ENCODE data around the gene FBXO28. TPM values are rescaled to one million over a fixed set of nuclear protein-coding genes. Genes with fewer than 3 reads are reported as not detected.

FBXO28 gene
- total and polyA plus RNA-seq, 11 donors = 5.4 to 24.5 (median 18.9) TPM

DNA sequence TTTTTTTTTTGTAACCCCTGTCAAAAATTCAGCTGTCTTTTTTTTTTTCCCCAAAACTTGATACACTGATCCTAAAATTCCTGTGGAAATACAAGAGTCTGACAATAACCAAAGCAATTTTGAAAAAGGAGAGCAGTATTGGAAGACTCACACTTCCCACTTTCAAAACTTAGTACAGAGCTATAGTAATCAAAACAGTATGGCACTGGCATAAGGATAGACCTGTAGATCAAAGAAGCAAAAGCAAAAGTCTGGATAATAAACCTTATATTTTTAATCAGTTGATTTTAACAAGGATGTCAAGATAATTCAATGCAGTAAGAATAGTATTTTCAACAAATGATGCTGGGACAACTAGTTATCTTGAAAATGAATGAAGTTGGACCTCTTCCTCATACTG, 17.3 kb downstream of the FBXO28 start:
- no peak overlapping the region for H3K27ac ChIP-seq
- TF ChIP-seq, protein P1, sequence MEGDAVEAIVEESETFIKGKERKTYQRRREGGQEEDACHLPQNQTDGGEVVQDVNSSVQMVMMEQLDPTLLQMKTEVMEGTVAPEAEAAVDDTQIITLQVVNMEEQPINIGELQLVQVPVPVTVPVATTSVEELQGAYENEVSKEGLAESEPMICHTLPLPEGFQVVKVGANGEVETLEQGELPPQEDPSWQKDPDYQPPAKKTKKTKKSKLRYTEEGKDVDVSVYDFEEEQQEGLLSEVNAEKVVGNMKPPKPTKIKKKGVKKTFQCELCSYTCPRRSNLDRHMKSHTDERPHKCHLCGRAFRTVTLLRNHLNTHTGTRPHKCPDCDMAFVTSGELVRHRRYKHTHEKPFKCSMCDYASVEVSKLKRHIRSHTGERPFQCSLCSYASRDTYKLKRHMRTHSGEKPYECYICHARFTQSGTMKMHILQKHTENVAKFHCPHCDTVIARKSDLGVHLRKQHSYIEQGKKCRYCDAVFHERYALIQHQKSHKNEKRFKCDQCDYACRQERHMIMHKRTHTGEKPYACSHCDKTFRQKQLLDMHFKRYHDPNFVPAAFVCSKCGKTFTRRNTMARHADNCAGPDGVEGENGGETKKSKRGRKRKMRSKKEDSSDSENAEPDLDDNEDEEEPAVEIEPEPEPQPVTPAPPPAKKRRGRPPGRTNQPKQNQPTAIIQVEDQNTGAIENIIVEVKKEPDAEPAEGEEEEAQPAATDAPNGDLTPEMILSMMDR (IDR thresholded peaks at IDR 0.05) = no peak
- no peak for TF ChIP-seq POLR2A (IDR thresholded peaks at IDR 0.05)
- intact Hi-C loops (cut with DNase I) = no loop called here
- DNase-seq = no peak
- no peak for ATAC-seq
- H3K9me3 ChIP-seq = peaks cover 0 to 5% (median 0%) of the 10 kb centered on the region in 12 donors
- no peak overlapping the region for H3K4me3 ChIP-seq
- no peaks in the 10 kb centered on the region for H3K4me1 ChIP-seq
- H3K27me3 ChIP-seq = no peaks in the 10 kb centered on the region
- peaks cover 0 to 74% (median 58%) of the 10 kb centered on the region in 9 donors for H3K36me3 ChIP-seq

DNA sequence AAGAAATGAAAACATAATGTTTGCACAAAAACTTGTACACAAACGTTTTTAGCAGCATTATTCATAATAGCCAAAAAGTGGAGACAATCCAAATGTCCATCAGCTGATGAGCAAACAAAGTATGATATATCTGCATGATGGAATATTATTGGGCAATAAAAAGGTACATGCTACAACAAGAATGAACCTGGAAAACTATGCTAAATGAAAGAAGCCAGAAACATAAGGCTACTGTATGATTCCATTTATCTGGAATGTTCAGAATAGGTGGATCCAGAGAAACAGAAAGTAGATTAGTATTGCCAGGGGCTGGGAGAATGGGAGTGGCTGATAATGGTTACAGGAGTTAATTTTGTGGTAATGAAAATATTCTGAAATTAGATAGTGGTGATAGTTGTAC, 19.0 kb downstream of the FBXO28 start:
- H3K27me3 ChIP-seq = no peaks in the 10 kb centered on the region
- intact Hi-C loops (cut with DNase I) = no loop called here
- no peak overlapping the region for H3K27ac ChIP-seq
- 38 to 62% (median 45%) methylated on average over 1 of the region's 1 CpG for WGBS, 4 donors
- no peaks in the 10 kb centered on the region for H3K4me1 ChIP-seq
- H3K9me3 ChIP-seq = peaks cover 0 to 5% (median 0%) of the 10 kb centered on the region in 12 donors
- no peak for DNase-seq
- ATAC-seq = no peak
- H3K36me3 ChIP-seq = peaks cover 0 to 79% (median 67%) of the 10 kb centered on the region in 9 donors
- H3K4me3 ChIP-seq = no peak overlapping the region
- no peak for TF ChIP-seq POLR2A (IDR thresholded peaks at IDR 0.05)
- TF ChIP-seq, protein P1 (IDR thresholded peaks at IDR 0.05) = no peak

DNA sequence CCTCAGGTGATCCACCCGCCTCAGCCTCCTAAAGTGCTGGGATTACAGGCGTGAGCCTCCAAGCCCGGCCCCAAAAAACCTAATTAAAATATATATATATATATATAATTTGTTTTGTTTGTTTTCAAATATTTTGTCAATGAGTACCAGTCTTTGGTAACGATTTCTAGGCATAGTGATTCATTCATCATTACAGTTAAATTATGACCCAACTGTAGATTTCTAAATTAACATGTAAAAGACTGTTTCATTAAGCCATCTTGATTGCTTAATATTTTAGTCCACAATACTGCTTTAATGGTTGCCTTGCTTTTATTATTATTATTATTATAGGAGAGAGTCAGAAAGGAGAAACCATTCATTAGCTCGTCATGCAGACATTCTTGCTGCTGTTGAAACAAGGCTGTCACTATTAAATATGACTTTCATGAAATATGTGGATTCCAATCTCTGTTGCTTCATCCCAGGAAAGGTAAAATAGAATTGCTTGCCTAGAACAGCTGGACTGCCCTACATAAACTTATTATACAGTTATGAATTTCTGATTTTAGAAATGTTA, 19.9 kb downstream of the FBXO28 start:
- H3K4me3 ChIP-seq = no peak overlapping the region

DNA sequence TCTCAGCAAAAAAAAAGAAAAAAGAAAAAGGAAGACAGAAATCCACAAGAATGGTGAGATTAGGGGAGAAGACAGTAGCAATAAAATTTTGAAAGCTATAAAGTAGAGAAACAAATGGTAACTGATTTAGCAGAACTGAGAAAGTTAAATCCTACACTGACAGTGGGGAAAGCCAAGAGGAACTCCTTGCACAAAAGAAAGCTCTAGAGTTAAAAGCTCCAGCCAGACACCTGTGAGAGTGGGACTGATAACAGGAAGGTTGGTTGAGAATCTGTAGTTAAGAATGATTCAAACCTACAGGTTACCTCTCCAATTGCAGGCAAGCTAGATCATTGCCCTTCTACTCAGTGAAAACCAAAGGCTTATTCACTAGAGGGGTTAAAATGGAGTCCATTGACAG, 23.6 kb downstream of the FBXO28 start:
- intact Hi-C loops (cut with DNase I) = no loop called here
- no peaks in the 10 kb centered on the region for H3K9me3 ChIP-seq
- ATAC-seq (no peak), DNase-seq (no peak)
- no peaks in the 10 kb centered on the region for H3K27me3 ChIP-seq
- H3K36me3 ChIP-seq = peaks cover 0 to 96% (median 75%) of the 10 kb centered on the region in 9 donors
- TF ChIP-seq, protein P1 (IDR thresholded peaks at IDR 0.05) = no peak
- TF ChIP-seq POLR2A (IDR thresholded peaks at IDR 0.05) = no peak
- H3K4me1 ChIP-seq = no peaks in the 10 kb centered on the region
- H3K27ac ChIP-seq = no peak overlapping the region
- H3K4me3 ChIP-seq = no peak overlapping the region

More for the DNA sequence above, 19.9 kb downstream of the FBXO28 start:
- peaks cover 0 to 5% (median 0%) of the 10 kb centered on the region in 12 donors for H3K9me3 ChIP-seq
- ATAC-seq (no peak), DNase-seq (no peak)
- WGBS, 4 donors = 81 to 96% (median 82%) methylated on average over 5 of the region's 5 CpGs
- H3K4me1 ChIP-seq = no peaks in the 10 kb centered on the region
- TF ChIP-seq, protein P1 (IDR thresholded peaks at IDR 0.05) = no peak
- no peak for TF ChIP-seq POLR2A (IDR thresholded peaks at IDR 0.05)
- no peak overlapping the region for H3K27ac ChIP-seq
- intact Hi-C loops (cut with DNase I) = no loop called here
- peaks cover 0 to 87% (median 74%) of the 10 kb centered on the region in 9 donors for H3K36me3 ChIP-seq
- no peaks in the 10 kb centered on the region for H3K27me3 ChIP-seq

Measured in heart left ventricle (tissue), 16 donors.